GM23338 (cell line): ENCODE results near the gene GALNT16. TPM values are rescaled to one million over a fixed set of nuclear protein-coding genes. Genes with fewer than 3 reads are reported as not detected.

Experiments used
- polyA plus RNA-seq: library from polyadenylated mRNA; unstranded; fragments of >200 nt; fragmentation: Nextera tagmentation; extraction: Ambion mirVana; gene quantifications from 2 replicates; pipeline ENCODE4 v1.2.1, GENCODE V29; 2016
- total RNA-seq: library from RNA; depleted of rRNA; stranded (reverse); fragments of >200 nt; shearing (Covaris generic); gene quantifications from 2 replicates; pipeline ENCODE4 v1.2.3, GENCODE V29; 2014; rRNA removed

GALNT16 gene
- total and polyA plus RNA-seq, 2 experiments from 2014 or later = 1.5 to 2.9 TPM

Other genes with a start within 250 kb of the GALNT16 start
- gene DCAF5, start 107.0 kb upstream of the GALNT16 start, total RNA-seq = 15.2 and 15.7 TPM in 2 replicates
- gene DCAF5, start 107.0 kb upstream of the GALNT16 start, polyA plus RNA-seq = 12.5 and 14.0 TPM in 2 replicates
- 20.9 and 23.3 TPM in 2 replicates for gene EXD2, start 68.7 kb upstream of the GALNT16 start, total RNA-seq
- gene EXD2, start 68.7 kb upstream of the GALNT16 start, polyA plus RNA-seq = 9.9 and 10.3 TPM in 2 replicates
- gene ERH, start 138.1 kb downstream of the GALNT16 start, total RNA-seq = 188 and 325 TPM in 2 replicates
- 545 and 597 TPM in 2 replicates for gene ERH, start 138.1 kb downstream of the GALNT16 start, polyA plus RNA-seq
- gene SLC39A9, start 138.5 kb downstream of the GALNT16 start, total RNA-seq = 48.1 and 49.1 TPM in 2 replicates
- 16.4 and 17.7 TPM in 2 replicates for gene SLC39A9, start 138.5 kb downstream of the GALNT16 start, polyA plus RNA-seq
- gene PLEKHD1, start 224.6 kb downstream of the GALNT16 start, total RNA-seq = 0.28 and 0.35 TPM in 2 replicates
- 0.14 and 0.19 TPM in 2 replicates for gene PLEKHD1, start 224.6 kb downstream of the GALNT16 start, polyA plus RNA-seq